ENCODE data around the gene TEX44. TPM values are rescaled to one million over a fixed set of nuclear protein-coding genes. Genes with fewer than 3 reads are reported as not detected.
A peak's percentile ranks its signal among the peaks of the same experiment; 100 is the strongest.
"Not testable (repeated sequence)": the region's sequence is repeated elsewhere in the genome, so short reads cannot be mapped to it uniquely, and the experiment has no call there.

The TEX44 gene
- polyA plus RNA-seq, 1 donor from 2014 or later, result not detected

DNA sequence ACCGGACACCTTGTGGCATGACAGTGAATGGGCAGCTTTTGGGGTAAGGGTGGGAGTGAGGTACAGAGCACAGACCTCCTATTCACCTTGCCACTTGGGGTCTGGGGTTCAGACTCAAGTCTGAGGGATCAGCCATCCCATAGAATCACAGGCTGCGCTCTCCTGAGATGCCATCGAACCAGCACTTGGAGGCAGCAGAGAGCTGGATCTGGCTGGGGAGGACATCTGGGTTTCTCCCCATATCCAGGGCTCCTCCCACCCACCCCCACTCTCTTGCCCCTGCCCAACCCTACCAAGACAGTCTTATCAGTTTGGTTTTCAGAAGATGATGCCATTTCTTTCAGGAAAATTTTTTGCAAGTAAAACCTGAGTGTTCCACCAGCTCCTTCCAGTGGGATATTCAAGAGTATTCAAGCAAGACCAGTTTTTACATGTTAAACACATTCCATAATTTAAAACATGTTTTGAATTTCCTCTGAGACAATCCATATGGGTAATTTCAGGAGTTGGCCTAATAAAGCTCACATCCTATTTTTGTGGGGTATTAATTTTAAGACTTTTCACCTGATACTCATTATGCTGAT is 29.2 kb upstream of the TEX44 start:
- H3K4me1 Mint-ChIP-seq, result no peaks in the 10 kb centered on the region
- H3K9me3 Mint-ChIP-seq, result no peaks in the 10 kb centered on the region
- H3K27me3 Mint-ChIP-seq, result no peaks in the 10 kb centered on the region
- no peak overlapping the region for H3K4me3 Mint-ChIP-seq
- peak overlapping the region in 1 of 3 donors; percentile 62 for H3K27ac Mint-ChIP-seq
- no peaks in the 10 kb centered on the region for H3K36me3 Mint-ChIP-seq

DNA sequence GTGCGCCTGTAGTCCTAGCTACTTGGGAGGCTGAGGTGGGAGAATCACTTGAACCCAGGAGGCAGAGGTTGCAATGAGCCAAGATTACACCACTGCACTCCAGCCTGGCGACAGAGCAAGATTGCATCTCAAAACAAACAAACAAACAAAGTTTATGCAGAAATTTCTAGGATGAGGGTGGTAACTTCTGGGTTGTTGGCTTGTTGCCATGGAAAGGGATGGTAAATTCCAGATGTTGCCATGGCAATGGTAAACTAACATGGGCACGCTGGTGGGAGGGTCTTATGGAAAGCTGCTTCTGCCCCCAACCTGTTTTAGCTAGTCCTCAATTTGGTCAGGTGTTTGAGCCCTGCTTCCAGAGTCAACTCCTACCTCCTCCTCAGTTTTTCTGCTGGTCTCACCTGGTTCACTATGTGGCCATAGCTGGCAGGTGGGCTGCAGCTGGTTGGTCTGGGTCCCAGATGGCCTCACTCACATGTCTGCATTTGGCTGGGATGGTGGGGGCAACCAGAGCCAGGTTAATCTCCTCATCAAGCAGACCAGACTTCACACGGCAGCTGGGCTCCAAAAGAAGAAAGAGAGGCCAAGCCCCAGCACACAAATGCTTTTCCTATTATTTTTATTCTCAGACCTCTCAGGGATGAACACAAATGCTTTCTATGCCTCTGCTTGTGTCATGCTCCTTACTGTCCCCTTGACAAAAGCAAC is 26.6 kb upstream of the TEX44 start:
- H3K4me1 Mint-ChIP-seq, result no peaks in the 10 kb centered on the region
- H3K27me3 Mint-ChIP-seq, result peaks cover 2% of the 10 kb centered on the region
- no peaks in the 10 kb centered on the region for H3K36me3 Mint-ChIP-seq
- H3K27ac Mint-ChIP-seq, result no peak overlapping the region
- H3K9me3 Mint-ChIP-seq, result no peaks in the 10 kb centered on the region
- H3K4me3 Mint-ChIP-seq, result no peak overlapping the region

DNA sequence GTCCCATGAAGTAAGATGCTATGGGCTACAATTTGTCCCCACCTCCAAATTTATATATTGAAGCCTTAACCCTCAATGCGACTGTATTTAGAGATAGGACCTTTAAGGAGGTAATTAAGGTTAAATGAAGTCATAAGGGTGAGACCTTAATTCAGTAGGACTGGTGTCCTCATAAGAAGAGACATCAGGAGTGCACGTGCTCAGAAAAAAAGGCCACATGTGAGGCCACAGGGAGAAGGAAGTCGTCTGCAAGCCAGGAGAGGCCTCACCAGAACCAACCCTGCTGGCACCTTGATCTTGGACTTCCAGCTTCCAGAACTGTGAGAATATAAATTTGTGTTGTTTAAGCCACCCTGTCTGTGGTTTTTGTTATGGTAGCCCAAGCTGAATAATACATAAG is 25.5 kb upstream of the TEX44 start:
- Mint-ChIP-seq H3K27me3 (peaks cover 2% of the 10 kb centered on the region), H3K27ac (no peak overlapping the region), H3K4me1 (no peaks in the 10 kb centered on the region), H3K9me3 (no peaks in the 10 kb centered on the region), H3K36me3 (no peaks in the 10 kb centered on the region), H3K4me3 (peak overlapping the region in 1 of 4 donors; percentile 33)

DNA sequence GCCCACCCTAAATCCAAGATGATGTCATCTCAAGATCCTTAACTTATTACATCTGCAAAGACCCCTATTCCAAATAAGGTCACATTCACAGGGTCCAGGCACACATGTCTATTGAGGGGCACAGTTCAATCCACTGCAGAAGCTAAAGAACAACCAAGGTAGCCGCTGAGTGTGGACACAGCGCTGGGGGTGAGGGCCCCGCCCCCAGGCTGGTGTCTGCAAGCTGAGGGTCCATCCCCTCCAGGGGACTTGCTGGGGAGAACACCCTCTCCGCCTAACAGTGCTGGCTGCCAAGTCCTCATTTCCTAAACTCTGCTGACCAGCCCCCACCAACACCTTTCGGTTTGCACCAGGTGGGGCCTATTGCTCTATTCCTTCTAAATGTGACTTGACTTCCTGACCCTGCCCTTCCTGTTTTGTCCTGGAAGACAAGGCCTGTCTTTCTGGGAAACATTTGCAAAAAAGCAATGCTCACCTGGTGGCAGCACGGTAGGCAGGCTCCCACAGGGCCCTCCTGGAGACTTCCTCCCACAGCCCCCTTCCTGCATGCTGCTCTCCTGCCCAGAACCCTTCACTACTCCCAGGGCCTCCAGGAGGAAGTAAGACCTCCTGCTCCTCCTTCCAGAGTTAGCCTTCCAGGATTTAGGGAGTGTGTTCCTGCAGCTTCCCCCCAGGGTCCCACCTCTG is 24.4 kb upstream of the TEX44 start:
- Mint-ChIP-seq H3K36me3 (no peaks in the 10 kb centered on the region), H3K4me1 (no peaks in the 10 kb centered on the region), H3K9me3 (no peaks in the 10 kb centered on the region), H3K27me3 (peaks cover 2% of the 10 kb centered on the region), H3K27ac (no peak overlapping the region), H3K4me3 (no peak overlapping the region)

DNA sequence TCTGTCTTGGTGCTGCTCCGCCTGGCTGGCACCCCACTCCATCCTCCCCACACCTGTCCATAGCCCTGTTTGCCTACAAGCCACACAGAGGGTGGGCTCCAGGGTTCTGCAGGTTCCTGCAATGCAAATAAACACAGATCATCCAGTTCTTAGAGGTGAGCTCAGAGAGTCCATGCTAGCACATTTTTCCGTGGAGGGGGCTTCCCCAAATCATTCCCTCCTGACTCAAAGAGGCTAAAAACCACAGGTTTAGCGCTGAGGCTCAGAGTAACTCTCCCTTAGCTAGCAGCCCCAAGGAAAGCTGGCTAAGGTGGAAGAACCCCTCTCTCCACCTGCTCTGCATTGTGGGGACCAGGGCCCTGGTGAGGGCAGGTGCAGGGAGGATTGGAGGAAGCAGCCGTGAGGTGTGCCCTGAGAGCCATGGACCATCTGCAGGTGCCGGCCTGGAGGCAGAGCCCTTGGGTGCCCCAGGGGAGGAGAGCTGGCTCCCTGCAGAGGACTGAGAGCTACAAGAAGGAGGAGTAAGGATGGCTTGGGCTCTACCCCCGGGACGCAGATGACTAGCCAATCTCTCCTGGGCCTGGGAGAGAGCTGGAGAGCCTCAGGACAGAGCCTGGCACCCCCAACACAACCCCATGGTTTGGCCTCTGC is 23.8 kb upstream of the TEX44 start:
- Mint-ChIP-seq H3K27ac (no peak overlapping the region), H3K4me1 (no peaks in the 10 kb centered on the region)

DNA sequence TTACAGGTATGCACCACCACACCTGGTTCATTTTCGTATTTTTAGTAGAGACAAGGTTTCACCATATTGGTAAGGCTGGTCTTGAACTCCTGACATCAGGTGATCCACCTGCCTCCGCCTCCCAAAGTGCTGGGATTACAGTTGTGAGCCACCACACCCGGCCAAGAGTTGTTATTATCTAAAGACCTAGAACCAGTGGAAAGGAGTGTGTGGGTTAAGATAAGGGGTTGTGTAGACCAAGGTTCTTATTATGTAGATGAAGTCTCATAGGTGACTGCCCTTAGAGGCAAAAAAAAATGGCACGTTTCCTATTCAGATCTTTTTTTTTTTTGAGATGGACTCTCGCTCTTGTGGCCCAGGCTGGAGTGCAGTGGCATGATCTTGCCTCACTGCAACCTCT is 21.7 kb upstream of the TEX44 start:
- H3K36me3 Mint-ChIP-seq, H3K27ac Mint-ChIP-seq, H3K9me3 Mint-ChIP-seq, H3K4me3 Mint-ChIP-seq, H3K4me1 Mint-ChIP-seq, H3K27me3 Mint-ChIP-seq: not testable (repeated sequence)

More for the DNA sequence above, 23.8 kb upstream of the TEX44 start:
- H3K9me3 Mint-ChIP-seq, result no peaks in the 10 kb centered on the region
- H3K27me3 Mint-ChIP-seq, result peaks cover 2% of the 10 kb centered on the region
- H3K4me3 Mint-ChIP-seq, result no peak overlapping the region
- H3K36me3 Mint-ChIP-seq, result no peaks in the 10 kb centered on the region

DNA sequence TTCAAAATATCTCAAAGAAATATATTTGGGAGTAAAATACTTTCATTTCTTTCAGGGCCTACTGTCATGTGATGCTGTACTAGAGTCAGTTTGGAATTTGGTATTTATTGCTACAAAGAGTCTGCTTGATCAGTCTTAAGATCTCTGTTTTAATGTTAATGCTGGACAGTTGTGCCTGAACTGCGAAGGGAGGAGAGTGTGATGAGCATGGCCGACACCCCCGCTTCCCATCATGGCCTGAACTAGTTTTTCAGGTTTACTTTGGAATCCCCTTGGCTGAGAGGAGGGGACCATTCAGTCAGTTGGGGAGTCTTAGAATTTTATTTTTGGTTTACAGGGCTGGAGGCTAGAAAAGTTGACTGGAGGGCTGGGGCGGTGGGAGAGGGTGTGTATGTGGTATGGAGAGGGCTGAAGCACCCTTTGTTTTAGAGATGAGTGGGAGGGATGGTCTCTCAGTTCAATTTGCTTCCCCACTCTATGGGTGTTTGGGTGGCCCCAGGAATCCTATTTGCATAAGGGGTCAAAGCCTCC is 20.9 kb upstream of the TEX44 start:
- Mint-ChIP-seq H3K4me3 (no peak overlapping the region), H3K4me1 (no peaks in the 10 kb centered on the region), H3K9me3 (no peaks in the 10 kb centered on the region), H3K36me3 (no peaks in the 10 kb centered on the region), H3K27ac (no peak overlapping the region), H3K27me3 (peaks cover 2% of the 10 kb centered on the region)

DNA sequence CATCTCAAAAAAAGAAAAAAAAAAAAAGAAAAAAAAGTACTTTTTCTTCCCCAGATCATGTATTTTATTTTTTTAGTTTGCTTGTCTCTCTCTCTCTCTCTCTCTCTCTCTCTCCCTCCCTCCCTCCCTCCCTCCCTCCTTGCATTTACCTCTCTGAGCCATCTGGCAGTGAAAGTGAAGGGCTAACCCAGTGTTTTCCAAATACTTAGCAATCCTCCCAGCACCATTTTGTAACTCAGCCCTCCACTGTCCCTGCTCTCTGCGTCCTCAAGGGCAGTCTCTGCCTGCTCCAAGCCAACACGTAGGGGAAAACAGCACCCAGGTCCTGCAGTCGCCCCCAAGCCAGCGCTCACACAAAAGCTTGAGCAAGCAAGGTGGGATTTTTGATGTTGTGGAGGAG is 19.6 kb upstream of the TEX44 start:
- no peaks in the 10 kb centered on the region for H3K9me3 Mint-ChIP-seq
- no peaks in the 10 kb centered on the region for H3K36me3 Mint-ChIP-seq
- no peak overlapping the region for H3K4me3 Mint-ChIP-seq
- H3K4me1 Mint-ChIP-seq, result no peaks in the 10 kb centered on the region
- no peak overlapping the region for H3K27ac Mint-ChIP-seq
- H3K27me3 Mint-ChIP-seq, result peaks cover 2% of the 10 kb centered on the region

DNA sequence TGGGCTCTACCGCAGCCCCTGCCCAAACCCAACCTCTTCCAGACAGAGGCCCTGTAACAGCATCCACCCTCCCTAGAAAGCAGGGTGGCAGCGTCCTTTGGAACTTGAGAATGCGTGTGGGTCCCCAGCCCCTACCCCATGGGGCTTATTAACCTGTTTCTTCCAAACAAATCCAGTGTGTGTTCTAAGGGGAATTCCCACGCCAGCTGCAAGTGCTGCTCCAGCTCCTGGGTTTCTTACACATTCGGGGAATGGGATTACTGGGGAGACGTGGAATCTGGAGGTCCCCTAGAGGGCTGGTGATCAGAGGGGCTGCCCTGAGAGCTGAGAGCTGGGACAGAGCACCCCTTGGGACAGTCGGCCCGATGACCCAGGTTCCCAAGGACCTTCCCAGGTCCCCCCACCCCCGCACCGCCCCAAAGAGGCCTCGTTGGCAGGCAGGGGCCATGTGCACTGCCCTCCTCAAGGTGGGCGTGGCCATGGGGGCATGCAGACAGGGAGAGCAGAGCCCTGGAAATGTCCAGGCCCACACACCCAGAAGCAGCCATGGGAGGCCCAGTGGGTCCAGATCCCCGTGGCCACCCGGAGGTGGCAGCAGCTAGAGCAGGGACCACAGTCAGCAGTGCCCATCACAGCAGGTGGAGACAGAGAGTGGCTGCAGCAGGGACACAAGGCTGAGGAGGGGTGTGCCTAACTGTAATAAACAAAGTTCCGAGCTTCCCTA is 18.8 kb upstream of the TEX44 start:
- no peak overlapping the region for H3K27ac Mint-ChIP-seq
- peaks cover 2% of the 10 kb centered on the region for H3K27me3 Mint-ChIP-seq
- H3K36me3 Mint-ChIP-seq, result no peaks in the 10 kb centered on the region
- no peaks in the 10 kb centered on the region for H3K4me1 Mint-ChIP-seq
- no peak overlapping the region for H3K4me3 Mint-ChIP-seq
- peaks cover 0 to 1% (median 0%) of the 10 kb centered on the region in 3 donors for H3K9me3 Mint-ChIP-seq

DNA sequence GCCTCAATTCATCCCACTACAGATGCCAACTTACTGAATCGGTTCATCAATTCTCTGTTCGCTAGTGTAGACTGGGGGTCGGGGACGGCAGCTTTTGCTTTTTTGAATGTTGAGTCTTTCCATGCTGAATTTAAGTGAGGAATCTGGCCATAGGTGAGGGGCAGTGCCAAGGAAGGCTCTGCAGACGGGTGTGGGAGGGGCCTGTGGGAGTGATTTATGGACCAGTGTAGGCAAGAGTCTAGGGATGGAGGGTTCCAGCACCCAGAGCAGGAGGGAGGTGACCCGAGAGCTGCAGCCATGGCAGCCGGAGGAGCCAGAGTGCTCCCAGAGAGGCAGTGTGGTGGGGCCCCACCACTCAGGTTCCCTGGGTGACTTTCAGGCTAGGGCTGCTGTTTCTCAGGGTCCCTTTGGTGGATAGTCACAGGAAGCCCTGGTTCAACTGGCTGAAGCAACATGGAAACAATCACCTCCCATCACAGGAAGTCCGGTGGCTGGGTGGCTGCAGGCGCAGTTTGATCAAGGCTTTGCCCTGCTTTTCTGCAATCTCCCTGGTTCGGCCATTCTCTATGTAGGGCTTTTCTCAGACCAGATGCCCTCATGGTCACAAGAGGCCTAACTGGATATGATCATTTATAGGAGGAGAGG is 16.9 kb upstream of the TEX44 start:
- Mint-ChIP-seq H3K27me3 (no peaks in the 10 kb centered on the region), H3K27ac (no peak overlapping the region), H3K4me3 (no peak overlapping the region), H3K4me1 (no peaks in the 10 kb centered on the region), H3K36me3 (peaks cover 2% of the 10 kb centered on the region), H3K9me3 (peaks cover 0 to 5% (median 5%) of the 10 kb centered on the region in 3 donors)

DNA sequence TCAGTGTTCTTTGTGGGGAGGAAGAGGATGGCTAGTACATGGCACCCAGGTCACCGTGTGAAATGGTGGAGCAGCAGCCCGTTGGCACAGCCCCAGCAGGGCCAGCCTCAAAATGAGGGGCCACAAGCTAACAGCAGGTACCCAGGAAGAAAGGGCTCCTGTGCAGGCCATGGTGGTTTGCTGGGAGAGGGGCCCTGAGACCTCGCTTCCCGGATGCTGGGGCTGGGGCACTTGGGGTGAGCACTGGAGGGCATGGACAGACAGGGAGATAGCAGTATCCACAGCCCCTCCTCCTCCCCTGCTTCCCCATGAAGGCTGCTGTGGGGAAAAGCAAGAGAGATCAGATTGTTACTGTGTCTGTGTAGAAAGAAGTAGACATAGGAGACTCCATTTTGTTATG is 16.2 kb upstream of the TEX44 start:
- no peak overlapping the region for H3K27ac Mint-ChIP-seq
- no peaks in the 10 kb centered on the region for H3K27me3 Mint-ChIP-seq
- H3K4me1 Mint-ChIP-seq, result no peaks in the 10 kb centered on the region
- peaks cover 2% of the 10 kb centered on the region for H3K36me3 Mint-ChIP-seq
- H3K4me3 Mint-ChIP-seq, result no peak overlapping the region
- H3K9me3 Mint-ChIP-seq, result peaks cover under 1 to 5% (median 5%) of the 10 kb centered on the region in 3 donors

DNA sequence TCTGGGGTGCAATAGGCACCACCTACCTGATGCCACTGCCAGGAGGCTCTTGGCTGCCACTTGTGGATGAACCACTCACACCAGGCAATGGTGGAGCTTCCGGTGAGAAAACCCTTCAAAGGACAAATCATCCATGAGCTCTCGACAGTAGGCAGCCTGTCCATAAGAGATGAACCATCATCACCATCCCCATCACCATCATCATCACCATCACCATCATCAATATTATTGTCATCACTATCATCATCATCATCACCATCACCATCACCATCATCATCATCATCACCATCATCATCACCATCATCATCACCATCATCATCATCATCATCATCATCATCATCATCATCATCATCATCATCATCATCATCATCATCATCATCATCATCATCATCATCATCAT is 14.0 kb upstream of the TEX44 start:
- H3K9me3 Mint-ChIP-seq, H3K36me3 Mint-ChIP-seq, H3K27me3 Mint-ChIP-seq, H3K4me1 Mint-ChIP-seq, H3K27ac Mint-ChIP-seq, H3K4me3 Mint-ChIP-seq: not testable (repeated sequence)

DNA sequence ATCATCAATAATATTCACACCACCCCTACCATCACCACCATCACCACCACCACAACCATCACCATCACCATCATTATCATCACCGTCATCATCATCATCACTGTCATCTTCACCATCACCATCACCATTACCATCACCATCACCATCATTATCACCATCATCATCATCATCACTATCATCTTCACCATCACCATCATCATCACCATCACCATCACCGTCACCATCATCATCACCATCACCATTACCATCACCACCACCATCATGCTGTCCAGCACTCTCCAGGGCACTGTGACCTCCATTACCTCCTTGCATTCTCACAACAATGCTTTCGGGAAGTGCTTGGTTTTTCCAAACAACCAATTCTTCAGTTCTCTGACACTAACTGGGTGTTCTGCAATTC is 13.1 kb upstream of the TEX44 start:
- Mint-ChIP-seq H3K27ac (no peak overlapping the region), H3K4me1 (no peaks in the 10 kb centered on the region), H3K36me3 (peaks cover 2% of the 10 kb centered on the region), H3K9me3 (peaks cover 2 to 5% (median 5%) of the 10 kb centered on the region in 3 donors), H3K4me3 (no peak overlapping the region), H3K27me3 (peaks cover 3% of the 10 kb centered on the region)

DNA sequence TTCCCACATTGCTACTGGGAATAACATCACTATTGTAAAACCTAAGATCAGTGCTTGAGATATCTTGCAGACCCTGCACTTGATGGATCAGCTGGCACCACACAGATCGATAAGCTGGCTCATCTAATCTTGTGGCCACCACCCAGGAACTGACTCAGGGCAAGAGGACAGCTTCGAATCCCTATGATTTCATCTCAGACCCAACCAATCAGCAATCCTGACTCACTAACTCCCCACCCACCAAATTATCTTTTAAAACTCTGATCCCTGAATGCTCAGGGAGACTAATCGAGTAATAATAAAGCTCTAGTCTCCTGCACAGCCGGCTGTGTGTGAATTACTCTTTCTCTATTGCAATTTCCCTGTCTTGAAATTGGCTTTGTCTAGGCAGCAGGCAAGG is 11.3 kb upstream of the TEX44 start:
- H3K9me3 Mint-ChIP-seq, result peaks cover 2 to 5% (median 5%) of the 10 kb centered on the region in 3 donors
- peaks cover 3% of the 10 kb centered on the region for H3K27me3 Mint-ChIP-seq
- H3K4me1 Mint-ChIP-seq, result peaks cover 0 to 2% (median 0%) of the 10 kb centered on the region in 3 donors
- peaks cover 2% of the 10 kb centered on the region for H3K36me3 Mint-ChIP-seq
- no peak overlapping the region for H3K4me3 Mint-ChIP-seq
- H3K27ac Mint-ChIP-seq, result no peak overlapping the region

Data from IgD-negative memory B cell (primary cell).